Mucosa of gallbladder (tissue), 1 donor: ENCODE results near the gene TRIM17. TPM values are rescaled to one million over a fixed set of nuclear protein-coding genes. Genes with fewer than 3 reads are reported as not detected.
A peak's percentile ranks its signal among the peaks of the same experiment; 100 is the strongest.
"Not testable (repeated sequence)": the region's sequence is repeated elsewhere in the genome, so short reads cannot be mapped to it uniquely, and the experiment has no call there.

Source experiments
- DNase-seq: peaks from one replicate; pipeline ENCODE4 v3.0.0-alpha.2; 2020; ENCODE audit warnings: low spot score
- total RNA-seq: library from RNA; stranded (reverse); gene quantifications from one replicate; pipeline ENCODE4 v1.2.1, GENCODE V29; 2021
- donor health status: DM: no; HTN: no; CAD: no.

The TRIM17 gene
- total RNA-seq, 1 donor from 2014 or later = 0.23 TPM

DNA sequence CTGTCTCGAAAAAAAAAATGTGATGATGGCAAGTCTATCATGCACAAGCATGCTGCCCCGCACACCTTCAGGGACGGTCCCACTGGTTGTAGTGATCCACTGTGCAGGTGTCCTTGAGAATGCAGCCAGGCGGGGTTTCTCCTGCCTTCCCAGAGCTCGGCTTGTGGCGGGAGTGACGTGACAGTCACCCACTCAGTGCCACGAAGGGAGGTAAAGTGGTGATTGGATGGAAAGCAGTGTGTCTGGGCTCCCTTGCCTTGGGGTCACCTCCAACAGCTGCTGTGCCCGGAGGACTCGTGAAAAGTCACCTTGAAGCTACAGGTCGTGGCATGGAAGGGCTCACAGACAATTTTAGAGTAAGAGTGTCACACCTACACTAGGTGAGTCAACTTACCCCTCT, 33.5 kb upstream of the TRIM17 start:
- DNase-seq = no peak

DNA sequence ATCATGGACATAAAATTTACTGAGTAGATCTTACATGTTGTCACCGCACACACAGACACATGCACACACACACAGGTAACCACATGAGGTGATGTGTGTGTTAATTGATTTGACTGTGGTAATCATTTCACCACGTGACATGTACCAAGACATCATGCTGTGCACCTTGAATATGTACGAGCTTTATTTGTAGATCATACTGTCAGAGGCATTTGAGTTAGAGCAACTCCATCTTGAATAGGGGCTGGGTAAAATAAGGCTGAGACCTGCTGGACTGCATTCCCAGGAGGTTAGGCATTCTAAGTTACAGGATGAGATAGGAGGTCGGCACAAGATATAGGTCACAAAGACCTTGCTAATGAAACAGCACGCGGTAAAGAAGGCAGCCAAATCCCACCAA, 31.7 kb upstream of the TRIM17 start:
- no peak for DNase-seq

DNA sequence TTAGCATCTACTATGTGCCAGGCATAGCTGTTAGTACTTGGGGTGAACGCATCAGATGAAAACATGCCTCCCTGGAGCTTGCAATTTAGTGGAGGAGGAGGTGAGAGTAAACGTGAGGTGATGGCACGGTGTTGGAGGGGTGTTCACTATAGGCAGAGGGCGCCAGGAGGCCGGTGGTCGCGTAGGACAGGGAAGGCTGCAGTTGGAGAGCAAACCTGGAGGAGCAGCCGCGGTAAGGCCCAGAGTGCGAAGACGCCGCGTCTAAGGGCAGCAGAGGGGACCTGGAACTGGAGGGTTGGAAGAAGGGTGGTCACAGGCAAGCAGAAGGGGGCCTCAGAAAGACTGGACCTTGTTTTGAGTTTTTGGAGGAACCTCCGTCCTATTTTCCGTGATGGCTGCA, 30.2 kb upstream of the TRIM17 start:
- DNase-seq = no peak

DNA sequence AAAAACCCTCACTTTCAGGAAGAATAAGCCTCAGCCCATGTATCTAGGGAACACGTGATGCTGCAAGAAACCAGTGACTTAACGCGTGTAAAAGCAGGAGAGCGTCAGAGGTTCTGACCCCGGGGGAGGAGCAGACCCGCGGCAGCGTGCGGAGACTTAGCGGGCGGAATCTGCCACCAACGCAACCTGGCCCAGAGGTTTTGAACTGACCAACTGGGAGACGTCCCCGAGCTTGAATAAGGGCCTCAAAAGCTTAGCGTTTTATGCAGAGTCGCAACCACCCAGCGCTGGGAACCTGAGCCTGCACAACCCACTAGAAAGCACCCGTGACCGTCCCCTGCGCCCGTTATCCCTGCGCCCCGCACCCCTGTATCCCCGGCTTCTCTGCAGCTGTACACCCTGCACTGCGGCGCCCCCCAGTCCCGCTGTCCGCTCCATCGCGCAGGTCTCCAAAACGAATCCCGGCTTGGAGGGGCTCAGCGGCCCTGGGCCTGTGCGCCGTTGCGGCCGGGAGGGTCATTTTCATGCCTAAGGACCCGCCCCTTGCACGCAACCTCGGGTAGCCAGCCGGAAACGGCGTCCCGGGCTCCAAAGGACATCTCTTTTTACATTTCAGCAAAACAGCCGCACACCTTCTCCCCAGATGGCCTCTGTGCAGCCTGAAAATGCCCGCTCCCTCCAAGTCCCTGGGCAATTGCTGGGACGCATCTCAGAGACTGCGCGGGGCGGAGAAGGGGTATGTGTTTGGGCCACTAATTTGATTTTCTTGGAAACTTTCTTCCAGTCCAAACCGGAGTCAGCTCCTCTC, 29.4 kb upstream of the TRIM17 start:
- DNase-seq = peak; percentile 19

DNA sequence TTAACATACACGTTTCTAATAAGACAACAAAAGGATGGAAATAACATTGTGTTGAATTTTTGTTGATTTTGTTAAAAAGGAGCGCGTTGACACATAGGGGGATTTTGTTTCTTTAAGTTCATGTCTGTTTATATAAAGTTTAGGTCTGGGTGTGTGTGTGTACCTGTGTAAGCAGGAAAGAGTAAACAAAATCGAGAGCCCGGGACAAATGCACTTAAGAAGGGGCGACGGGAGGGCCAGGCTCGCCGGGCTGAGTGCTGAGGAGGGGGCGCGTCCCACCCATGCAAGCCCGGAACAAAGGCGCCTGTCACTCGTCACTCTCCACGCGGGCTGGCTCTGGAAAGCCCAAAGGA, 28.8 kb upstream of the TRIM17 start:
- no peak for DNase-seq

DNA sequence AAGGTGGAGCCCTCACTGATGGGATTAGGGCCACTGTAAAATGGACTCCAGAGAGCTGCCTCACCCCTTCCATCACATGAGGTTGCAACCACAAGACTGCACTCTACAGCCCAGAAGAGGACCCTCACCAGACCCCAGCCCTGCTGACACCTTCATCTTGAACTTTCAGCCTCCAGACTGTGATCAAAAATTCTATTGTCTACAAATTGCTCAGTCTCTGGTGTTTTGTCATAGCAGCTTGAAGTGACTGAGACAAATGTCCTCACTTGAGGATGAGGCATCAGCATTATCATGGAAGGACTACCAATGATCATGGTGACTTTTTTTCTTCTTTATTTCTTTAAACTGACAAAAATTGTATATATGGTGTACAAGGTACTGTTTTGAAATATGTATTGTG, 26.7 kb upstream of the TRIM17 start:
- DNase-seq = no peak

DNA sequence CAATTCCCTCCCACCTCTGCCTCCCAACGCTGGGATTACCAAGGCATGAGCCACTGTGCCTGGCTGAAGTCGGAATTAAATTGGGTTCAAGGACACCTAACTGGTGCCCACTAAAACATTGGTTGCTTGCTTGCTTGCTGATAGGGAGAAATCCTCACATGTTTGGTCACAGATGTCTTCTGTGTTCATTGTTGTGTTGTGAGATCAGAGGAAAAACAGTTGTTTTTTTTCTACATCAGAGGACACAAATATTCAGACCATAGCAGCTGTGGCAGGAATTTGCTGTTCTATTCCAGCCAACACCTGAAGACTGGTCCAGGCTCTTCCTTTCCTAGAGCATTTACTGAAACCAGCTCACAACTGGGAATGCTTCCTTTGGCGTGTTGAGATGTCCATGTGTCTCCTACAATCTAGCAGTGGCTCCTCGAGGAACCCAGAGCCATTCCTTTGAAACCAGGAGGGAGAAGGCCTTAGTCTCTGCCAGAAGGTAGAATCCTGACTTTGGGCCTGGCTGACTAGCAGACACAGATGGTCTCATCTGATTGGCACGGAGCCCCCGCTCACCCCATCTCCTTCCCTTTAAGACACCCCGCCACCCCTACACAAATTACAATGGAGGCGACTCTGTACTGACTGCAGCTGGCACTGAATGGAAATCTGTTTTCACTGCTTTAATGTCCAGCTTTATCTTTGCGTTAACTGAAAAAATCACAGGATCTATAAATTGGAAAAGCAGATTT, 24.3 kb upstream of the TRIM17 start:
- no peak for DNase-seq

DNA sequence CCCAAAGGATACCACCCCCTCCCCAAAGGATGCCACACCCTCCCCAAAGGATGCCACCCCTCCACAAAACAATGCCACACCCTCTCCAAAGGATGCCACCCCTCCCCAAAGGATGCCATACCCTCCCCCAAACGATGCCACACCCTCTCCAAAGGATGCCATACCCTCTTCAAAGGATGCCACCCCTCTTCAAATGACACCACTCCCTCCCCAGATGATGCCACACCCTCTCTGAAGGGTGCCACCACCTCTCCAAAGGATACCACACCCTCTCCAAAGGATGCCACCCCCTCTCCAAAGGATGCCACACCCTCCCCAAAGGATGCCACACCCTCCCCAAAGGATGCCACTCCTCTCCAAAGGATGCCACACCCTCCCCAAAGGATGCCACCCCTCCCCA, 21.6 kb upstream of the TRIM17 start:
- DNase-seq = no peak

DNA sequence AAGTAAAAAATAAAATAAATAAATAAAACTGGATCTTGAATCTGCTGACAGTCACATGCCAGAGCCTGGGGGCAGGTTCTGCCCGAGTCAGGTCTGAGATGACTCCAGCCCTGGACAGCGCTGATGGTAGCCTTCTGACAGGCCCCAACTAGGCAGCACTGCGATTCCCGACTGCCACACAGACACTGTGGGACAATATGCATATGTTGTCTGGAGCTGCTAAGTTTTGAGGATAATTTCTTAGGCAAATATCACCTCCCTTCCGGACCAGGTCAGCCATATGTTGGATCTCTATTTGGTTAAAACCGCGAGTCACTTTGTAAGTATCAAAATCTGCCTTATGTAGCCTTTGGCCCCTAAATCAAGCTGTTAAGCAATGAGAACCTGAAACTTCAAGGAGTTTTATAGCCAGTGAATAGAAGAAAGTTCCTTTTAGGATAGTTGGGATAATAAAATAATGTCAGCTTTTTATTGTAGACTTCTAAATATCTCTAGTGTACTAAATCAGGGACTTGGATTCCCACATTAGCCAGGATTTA, 20.8 kb upstream of the TRIM17 start:
- no peak for DNase-seq

DNA sequence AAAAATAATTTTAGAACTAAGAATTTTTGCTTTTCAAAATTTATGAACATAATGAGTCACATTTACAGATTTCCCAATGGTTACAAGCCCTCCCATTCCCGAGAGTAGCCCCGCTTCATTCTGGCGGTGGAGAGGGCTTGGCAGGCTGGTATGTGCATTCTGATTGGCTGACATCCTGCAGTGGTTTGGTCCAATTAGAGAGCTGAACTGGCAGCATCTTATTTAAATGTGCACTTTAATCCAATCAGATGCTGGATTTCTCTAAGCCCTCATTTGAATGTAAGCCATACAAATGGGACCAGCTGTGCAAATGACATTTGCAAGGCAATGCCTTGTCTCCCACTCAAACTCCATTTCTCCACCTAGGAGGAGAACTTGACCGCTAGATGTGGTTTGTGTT, 18.0 kb upstream of the TRIM17 start:
- DNase-seq = no peak

DNA sequence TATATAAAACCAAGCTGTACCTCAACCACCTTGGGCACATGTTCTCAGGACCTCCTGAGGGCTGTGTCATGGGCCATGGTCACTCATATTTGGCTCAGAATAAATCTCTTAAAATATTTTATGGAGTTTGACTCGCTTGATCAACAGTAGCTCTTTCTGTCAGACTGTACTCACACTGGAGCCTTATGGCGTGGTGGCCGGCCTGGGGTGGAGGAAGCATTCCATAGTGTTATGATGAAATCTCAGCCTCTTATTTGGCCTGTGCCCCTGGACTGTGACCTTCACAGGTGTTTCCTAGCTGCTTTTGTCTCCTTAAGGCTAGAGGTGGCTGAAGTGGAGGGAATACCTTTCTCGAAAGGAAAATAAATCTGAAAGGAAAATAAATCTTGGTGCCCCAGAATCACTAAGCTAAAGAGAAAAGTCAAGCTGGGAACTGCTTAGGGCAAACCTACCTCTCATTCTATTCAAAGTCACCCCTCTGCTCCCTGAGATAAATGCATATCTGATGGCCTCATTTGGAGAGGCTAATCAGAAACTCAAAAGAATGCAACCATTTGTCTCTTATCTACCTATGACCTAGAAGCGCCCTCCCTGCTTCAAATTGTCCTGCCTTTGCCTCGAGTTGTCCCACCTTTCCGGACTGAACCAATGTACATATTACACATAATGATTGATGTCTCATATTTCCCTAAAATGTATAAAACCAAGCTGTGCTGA, 16.8 kb upstream of the TRIM17 start:
- not testable (repeated sequence) for DNase-seq

DNA sequence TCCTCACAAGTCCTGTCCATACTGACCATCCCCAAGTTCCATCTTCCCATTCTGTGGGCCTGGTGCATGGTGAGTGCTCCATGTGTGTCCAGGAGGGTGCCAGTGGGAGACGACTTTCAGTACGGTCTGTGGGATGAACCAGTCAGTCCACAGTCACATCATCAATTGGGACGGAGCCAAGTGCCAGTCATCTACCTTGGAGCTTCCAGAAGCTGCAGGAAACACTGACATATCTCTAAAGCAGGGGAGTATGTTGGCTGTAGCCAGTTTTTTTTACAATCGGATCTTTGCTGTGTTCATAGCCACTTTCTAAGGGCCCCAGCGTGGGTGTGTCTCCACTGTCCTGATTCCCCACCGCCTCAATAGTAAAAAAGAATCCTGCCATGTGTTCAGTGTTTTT, 13.6 kb upstream of the TRIM17 start:
- DNase-seq = no peak

DNA sequence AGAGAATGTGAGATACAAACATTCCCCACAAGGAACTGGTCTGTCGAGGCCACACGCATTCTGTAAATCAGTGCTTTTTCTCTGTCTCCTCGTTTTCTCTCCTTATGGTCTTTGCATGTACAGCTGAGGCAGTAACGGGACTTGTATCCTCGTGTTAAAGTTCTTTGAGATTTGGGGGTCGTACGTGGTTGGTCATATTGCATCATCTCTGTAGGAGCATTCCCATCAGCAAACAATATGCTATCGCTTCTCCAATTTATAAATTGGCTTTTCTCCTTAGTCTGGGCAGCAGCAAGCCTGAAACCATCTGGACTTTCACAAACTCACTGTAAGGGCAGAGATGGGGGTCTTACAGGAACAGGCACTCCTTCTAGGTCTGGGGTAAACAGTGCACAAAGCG, 13.0 kb upstream of the TRIM17 start:
- DNase-seq = no peak

DNA sequence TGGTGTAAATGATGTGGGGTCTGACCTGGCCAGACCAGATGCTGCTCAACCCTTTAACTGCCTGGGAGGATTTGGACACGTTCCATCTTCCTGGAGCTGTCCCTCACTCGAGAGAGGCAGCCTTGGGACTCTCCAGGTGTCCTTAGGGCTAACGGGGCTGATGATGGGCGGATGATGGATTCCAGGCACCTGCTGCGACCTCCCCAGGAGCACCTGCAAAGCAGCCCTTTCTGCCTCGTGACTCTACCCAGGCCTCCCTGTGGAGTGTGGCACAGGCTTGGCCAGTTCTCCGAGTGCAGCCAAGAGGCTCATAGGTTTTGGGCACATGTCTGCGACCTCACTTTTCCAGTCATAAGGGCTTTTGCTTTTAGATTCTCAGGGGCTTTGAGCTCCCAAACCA, 12.3 kb upstream of the TRIM17 start:
- DNase-seq = no peak

DNA sequence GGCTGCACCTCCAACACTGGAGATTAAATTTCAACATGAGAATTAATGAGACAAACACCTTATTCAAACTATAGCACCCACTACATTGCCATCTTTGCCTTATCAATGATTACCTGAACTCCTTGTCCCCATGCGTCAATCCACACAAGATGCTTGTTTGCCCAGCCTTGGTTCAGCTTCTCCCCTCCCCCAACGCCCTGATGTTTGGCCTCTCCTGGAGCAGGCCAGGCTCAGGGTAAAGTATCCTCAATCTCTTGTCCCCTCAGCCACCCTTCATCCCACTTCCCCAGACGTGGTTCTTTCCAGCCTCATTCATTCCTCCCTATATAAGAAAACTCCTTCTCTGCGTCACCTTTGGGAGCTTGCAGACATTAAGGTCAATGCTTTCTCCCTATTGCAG, 11.8 kb upstream of the TRIM17 start:
- no peak for DNase-seq

DNA sequence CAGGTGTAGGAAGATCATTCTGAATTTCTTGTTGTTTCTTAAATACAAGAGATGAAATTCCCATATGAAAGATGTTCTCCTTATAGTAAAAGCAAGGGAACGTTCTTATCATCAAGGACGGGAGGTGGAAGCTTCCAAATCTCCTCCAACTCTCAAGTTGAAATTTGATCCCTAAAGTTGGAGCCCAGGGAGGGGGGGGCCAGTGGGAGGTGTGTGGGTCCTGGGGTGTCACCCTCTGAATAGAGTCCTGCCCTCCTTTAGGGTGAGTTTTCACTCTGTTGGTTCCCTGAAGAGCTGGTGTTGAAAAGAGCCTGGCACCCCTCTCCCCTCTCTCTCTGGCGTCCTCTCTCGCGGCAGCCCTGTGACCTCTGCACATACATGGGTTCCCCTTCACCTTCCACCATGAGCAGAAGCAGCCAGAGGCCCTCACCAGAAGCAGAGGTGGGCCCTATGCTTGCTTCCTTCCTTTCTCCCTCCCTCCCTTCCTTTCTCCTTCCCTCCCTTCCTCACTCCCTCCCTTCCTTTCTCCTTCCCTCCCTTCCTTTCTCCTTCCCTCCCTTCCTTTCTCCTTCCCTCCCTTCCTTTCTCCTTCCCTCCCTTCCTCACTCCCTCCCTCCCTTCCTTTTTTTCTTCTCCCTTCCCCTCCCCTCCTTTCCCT, 10.0 kb upstream of the TRIM17 start:
- DNase-seq = no peak

DNA sequence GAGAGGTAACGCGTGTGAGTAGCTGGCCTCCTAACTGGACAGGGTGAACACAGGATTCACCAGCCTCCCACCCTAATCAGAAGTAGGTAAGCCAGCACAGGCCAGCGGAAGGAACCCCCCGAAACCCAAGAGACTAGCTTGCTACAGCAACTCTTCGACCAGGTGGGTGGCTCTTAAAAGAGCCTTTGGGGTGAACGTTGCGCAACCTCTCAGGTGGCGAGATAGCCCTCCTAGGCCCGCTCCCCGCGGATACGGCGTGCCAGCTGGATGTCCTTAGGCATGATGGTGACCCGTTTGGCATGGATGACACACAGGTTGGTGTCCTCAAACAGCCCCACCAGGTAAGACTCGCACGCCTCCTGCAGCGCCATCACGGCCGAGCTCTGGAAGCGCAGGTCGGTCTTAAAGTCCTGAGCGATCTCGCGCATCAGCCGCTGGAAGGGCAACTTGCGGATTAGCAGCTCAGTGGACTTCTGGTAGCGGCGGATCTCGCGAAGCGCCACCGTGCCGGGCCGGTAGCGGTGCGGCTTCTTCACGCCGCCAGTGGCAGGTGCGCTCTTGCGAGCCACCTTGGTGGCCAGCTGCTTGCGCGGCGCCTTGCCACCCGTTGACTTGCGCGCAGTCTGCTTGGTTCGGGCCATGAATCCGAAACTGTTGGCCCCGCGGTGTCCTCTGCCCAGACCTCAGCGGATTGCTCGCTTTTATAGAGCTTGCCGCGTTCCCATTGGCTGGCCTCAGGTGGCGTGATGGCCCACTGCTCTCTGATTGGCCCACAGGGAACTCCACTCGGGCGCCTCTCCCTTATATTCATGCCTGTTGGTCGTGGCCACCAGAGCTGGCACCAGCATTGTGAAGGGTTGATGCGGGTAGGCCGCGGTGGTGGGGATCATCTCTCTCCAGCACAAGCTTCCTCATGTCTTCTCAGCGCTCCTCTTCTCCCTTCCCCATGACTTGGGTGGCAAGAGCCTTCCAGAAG, 8.3 kb upstream of the TRIM17 start:
- no peak for DNase-seq

DNA sequence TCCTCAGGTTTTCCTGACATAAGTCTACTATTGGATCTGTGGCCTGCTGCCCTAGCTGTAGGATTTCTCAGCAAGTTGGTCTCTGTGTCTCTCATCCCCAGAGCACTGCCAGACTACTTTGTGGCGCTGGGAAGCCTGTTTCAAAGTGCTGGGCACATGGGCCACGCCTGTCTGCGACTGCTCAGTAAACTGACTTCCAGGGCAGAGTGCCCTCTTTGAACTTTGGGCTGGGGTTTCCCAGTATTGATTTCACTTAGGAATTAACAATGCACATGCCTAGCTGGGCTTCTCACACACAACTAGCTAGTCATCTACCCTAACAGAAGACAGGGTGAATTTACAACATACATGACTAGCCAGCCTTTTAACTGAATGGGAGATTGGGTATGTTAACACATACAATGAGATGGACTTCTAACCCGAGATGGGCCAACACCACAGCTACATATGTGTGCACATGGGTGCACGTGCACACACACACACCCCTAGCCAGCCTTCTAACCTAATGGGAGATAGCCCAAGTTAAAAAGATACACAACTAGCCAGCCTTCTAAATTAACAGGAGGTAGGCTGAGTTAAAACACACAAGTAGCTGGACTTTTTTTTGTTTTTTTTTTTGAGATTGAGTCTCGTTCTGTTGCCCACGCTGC, 6.9 kb upstream of the TRIM17 start:
- peak; percentile 44 for DNase-seq

DNA sequence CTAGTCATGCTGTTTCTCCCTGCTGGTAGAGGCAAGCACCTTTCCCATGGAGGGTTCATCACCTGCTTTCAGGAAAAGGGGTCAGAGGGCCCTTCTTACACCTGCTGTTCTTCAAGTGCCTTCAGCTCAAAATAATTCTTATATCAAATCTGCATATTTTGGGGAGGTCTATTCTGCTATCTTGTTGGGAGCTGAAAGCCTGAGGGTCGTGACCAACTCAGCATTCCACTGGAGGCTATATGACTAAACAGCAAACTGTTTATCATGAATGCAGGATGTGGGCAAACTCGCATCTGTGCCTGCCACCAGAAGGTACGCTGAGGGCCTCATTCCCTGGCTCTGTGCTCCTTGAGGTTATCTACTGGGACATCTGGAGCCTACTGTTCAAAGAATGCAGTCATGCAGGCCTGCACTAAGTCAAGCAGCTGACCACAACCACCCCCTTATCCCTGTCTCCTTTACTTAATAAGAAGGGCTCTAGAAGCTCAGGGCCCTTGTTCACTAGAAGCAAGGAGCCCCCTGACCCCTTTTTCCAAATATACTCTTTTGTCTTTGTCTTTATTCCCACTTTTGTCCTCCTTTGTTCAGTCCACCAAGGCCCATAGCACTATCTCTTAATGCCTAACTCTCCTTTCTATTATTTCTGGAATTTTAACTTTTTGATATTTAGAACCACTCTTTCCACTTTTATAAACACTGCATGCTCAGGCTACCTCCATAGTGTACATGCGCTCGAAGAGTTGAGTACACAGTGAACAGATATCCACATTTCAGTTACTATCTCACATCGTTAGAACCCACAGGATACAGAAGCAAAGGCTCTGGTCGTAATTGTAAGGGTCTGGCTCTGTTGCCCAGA, 4.5 kb upstream of the TRIM17 start:
- DNase-seq = no peak
